Urothelium cell line (cell line): Measurements from ENCODE around the gene GPR31.

Experiments
- DNase-seq: peaks from one replicate; pipeline ENCODE4 v3.0.0; 2011; ENCODE audit warnings: low spot score, mixed read lengths
- FAIRE-seq: peaks from 2 replicates; lab custom pipeline; 2011; peaks lifted over from hg19 to GRCh38; lab: Jason Lieb, UNC

GPR31 gene

DNA sequence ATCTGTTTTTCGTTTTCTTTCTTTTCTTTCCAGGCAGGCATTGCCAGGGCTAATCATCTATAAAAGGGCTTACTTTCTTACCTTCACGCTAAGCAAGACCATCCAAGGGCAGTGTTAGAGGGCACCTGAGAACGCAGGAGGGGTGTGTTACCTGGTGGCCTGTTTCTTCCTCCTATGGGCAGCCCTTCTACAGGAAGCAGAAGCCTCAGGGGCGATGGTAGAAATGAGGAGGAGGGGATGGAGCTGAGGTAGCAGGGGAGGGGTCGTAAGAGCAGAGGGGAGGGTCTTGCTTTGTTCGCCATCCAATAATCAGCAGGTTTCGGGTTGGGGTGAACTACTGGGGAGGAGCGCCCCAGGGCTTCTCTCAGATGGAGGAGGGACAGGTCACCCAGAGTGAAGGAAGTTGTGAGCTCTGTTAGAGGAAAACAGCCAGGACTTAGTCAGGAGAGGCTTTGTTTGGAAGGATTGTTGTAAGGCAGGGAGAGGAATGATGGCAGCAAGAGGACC lies 36.4 kb downstream of the GPR31 start:
- no peak for FAIRE-seq

DNA sequence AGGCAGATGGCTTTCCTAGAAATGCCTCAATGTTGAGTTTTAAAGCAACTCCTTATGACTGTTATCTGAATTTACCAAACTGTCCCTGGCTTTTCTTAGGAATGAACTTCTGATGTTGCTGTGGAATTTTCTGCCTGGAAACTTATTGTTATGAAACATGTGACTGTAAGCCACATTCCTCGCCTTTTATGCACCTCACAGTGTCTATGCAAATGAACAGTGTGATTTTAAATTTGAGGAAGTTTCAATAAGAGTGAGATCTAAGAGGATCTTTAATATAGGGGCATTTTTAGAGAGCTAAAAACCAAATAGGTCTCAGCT lies 37.2 kb downstream of the GPR31 start:
- FAIRE-seq = no peak
- no peak for DNase-seq

More for the DNA sequence above, 36.4 kb downstream of the GPR31 start:
- no peak for DNase-seq

DNA sequence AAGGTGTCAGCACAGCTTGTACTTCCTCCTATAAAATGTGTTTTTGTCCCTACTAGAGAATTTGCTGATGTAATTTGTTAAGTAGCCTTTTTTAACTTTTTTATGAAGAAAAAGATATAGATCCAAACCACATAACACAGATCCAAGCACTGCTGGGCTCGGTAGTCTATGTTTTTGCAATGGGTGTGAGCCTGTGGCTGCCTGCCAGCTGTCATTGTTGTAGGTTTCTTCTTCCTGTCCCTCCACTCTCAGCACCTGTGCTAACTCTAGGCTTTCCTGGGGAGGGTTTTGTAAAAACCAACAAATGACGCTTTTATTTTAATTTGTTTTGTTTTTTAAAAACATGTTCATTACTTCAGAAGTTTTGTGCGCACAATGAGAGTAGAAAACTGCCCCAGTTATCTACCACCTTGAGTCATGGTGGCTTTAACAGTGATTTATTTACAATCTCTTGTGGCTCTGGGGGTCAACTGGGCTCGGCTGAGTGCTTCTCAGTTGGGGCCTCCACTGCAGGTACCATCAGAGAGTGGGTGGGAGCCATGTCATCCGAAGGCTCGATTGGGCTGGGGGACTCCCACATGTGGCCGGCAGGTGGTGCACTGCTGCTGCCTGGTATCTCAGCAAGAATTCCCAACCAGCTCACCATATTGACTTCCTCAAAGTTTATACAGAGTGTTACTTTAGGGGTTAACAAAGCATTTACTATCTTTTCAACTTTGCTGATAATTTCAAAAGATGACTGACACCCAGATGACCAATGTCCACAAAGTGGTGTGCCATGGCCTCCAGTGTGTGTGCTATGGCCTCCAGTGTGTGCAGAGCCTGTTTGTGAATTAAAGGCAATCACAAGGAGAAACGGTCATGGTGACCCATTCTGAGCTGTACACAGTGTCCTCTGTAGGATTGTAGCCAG lies 37.9 kb downstream of the GPR31 start:
- FAIRE-seq = no peak

DNA sequence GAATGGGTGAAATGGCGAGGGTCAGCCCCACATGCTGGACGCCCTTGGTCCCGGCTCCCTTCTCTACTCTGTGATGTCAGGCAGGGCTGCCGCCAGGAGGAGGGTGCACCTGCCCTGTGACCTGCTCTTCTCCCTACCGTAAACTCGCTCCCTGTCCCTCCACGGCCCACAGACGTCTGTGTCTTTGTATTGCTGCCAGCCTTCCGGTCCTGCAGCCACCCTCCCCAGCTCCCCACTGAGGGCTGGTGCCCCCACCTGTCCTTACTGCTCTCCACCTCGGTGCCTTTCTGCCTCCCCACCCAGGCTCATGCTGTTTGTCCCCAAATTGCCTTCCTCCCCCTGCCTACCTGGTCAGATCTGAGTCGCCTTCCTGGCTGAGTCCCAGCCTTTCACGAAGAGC lies 38.9 kb downstream of the GPR31 start:
- FAIRE-seq (no peak), DNase-seq (no peak)

More for the DNA sequence above, 37.9 kb downstream of the GPR31 start:
- DNase-seq = no peak

DNA sequence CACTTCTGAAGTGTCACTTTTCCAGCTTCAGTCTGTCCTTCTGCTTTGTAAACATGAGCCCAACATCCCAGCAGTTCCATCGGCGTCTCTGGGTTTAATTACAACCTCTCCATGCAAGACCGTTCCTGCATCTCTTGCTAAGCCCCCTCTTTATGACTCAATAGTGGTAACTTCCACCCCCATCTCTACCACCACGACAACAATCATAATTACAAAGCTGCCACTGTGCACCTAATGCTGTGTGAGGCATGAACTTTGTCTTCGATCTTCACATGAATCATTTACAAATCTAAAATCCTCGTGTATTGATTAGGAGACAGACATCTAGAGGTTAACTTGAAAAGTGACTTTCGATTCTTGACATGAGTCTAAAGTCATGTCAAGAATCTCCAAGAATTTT lies 39.8 kb downstream of the GPR31 start:
- no peak for FAIRE-seq
- no peak for DNase-seq

DNA sequence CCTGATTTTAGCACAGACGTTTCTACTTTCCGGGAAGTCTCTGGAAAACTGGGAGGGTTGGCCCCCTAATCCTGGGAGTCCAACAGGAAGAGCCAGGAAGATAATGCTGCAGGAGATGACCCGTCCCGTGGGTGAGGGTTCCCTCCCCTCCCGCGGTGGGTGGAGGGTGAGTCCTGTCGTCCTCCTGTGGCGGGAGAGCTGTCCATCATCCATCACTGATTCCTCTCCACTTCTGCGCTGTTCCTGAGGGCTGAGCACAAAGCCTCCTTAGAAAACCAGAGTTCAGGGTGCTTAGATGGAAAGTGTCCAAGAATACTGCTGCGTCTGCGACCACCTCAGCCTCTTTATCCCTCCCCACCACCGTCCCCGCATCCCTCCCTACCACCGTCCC lies 40.9 kb downstream of the GPR31 start:
- no peak for FAIRE-seq
- no peak for DNase-seq

DNA sequence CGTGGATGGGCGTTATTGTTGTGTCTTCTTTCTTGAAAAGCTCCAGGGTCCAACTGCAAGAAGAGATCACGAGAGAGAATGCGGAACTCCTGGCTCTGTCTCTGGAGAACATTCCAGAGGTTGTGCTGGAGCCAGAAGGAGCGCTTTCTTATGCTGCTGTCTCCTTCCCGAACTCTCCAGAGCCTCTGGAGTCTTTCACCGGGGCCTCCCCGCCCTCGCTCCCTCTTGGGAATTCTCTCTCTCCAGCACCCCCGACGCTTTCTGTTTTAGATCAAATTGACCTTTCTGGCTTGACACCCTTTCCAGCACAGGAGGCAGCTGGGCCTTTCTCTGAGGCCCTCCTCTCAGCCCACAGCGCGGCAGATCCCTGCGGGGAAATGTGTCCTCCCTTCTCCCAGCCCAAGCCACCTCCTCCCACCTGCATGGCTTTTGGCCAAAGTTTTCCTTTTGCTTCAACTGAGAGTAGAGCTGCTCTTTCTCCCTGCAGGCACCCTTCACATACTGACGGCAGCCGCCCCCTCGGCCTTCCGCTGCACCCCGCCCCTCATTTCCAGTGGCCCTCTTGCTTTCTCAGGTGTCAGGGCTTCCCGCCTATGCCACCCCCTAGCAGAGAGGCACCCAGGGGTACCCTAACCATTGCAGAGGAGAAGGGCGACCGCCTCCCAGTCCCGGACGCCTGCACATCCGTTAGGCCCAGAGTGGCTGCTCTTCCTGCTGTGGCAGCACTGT lies 41.5 kb downstream of the GPR31 start:
- FAIRE-seq = no peak
- DNase-seq = no peak

DNA sequence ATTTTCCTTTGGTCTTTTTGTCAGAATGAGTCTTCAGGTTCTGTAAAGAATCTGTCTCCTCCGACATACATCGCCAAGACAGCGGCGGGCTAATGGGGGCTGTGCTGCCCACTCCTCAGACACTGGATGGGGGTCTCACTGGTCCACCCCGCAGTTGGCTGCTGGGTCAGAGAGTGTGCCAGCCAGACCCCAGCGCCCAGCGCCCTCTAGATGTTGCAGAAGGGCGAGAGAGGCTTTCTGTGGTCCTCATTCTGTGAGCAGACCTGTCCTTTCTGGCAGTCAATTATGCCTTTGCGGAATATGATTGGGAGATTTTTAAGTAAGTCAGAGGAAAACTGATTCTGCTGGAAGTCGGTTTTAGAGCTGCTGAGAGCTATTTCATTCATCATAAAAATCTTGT lies 42.7 kb downstream of the GPR31 start:
- DNase-seq (no peak), FAIRE-seq (no peak)

DNA sequence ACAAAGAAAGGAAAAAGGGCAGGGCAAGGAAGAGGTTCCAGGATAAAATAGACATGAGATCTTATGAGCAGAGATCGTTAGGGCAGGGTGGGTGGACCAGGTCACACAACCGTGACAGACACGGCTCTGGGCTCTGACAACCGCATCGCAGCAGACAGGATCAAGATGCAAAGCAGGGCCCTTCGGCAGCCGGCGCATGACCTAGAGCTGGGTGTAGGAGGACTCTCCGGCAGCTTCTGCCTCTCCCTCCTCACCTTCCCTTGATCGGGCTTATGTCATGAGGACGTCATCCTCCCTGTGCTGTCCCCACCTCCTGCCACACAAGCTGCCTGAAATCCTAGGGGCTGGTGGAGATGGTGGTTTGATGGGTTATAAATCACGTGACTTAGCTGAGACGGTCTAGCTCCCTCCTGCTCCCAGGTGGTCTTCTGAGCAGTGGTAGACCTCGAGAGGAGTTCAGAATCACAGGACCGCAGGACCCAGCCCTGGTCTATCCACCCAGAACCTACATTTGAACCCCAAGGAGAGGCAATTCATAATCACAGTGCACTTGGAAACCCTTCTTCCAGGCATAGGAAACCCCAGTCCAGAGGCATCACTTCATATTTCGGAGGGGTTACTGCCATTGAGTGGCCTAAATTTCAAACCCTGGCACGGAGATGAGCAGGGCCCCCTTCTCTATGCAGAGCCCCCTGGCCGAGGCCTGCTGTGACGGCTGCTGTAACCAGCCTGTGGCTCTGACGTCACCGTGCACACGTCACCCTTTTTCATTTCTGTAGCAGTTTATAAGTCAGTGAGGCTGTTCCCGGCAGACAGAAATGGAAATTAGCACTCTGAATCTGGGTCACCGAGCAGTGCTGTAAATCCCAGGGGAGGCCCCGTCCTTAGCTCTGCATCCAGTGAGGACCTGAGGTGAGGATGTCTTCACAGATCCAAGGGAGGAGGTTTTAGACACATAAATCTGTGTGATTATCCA lies 43.6 kb downstream of the GPR31 start:
- no peak for FAIRE-seq
- no peak for DNase-seq

DNA sequence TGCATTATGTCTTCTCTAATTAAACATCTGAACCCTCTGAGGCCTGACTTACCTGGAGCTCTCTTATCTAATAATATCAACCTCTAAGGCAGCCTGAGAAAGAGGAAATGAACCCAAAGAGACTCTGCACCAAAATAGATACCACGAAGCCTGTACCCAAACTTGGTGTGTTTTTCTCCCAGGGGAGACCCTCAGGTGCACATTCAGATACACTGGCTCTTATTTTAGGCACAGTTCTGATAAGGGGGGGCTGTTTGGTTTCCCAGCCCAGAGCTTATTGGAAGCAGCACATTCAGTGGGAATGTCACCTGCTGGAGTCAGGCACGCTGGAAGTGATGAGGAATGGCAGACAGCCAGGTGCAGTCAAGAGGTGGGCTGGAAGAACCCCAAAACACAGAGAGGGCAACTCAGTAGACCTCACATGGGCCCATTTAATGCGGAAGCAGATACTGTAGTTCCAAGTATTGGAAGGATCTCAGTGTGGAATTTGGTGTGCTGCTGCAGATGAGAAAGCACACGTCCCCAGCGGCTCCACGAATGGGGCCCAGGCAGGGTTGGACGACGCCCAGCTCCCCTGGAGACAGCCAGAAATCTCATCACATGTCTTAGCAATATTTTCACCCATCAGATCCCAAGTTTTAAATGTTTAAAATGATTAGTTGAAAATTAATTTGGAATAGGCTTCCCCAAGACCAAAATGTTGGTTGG lies 44.6 kb downstream of the GPR31 start:
- no peak for DNase-seq
- no peak for FAIRE-seq

DNA sequence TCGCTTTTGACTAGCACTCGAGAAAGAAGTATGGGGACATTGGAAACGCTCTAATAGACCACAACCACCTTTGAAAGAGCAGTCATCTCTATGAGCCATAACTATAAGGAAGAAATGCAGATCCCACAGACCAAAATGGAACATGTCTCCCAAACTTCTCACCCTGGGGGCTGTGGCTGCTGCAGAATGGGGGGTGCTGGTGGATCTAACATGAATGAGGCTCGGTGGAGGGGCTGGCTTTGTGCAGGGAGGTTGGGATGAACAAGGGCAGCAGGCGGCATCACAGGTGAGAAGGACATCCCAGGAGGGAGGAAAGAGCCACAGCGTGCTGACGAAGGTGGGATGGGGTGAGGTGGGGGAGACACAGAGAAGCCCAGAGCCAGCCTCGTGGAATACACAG lies 45.4 kb downstream of the GPR31 start:
- no peak for FAIRE-seq

DNA sequence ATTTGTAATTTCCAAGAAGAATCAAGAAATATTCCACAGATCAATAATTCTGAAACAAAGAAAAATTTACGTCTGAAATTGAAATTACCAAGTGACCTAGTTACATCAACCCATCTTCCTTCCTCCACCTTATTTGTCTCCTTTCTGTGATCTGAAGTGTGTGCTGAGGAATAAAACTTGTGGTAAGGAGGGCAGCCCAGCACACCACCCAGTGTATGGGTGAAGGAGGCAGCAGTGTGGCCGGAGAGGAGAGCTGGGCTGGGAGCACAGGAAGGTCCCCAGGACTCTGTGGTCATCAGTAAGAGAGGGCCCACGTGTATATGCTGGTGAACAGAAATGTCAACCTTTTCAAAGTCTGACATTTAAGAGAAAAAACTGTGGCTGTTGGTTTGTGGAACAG lies 46.2 kb downstream of the GPR31 start:
- FAIRE-seq (no peak), DNase-seq (no peak)

More for the DNA sequence above, 45.4 kb downstream of the GPR31 start:
- no peak for DNase-seq

DNA sequence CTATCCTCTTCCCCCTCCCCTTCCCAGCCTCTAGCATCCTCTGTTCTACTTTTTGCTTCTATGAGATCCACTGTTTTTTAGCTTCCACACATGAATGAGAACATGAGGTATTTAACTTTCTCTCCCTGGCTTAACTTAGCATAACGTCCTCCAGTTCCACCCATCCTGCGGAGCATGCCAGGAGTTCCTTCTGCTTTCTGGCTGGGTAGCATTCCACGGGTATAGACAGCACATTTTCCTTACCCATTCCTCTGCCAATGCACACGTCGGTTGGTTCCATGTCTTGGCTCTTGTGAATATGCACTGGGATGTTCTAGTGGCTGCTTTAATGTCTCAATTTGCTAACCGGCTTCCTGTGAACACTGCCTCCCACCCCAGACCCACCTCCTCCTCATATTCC lies 48.1 kb downstream of the GPR31 start:
- FAIRE-seq = no peak
- DNase-seq = no peak

DNA sequence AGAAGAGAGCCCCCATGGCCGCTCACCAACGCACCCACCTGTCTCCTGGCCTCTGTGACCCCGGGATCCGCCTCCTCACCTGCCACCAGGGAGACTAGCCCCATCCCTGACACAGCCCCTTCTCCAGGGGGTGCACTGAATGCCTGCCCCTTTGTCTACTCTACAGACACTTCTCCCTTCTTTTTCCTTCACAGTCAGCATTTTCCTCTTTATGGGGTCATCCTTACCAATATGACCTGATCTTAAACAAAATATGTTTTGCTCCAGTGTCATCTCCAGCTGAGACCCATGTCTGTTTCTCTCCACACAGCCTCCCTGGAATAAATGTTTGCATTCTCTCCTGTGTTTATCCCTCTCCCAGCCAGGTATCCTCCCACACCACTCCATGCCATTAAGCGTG lies 49.5 kb downstream of the GPR31 start:
- DNase-seq (no peak), FAIRE-seq (no peak)

DNA sequence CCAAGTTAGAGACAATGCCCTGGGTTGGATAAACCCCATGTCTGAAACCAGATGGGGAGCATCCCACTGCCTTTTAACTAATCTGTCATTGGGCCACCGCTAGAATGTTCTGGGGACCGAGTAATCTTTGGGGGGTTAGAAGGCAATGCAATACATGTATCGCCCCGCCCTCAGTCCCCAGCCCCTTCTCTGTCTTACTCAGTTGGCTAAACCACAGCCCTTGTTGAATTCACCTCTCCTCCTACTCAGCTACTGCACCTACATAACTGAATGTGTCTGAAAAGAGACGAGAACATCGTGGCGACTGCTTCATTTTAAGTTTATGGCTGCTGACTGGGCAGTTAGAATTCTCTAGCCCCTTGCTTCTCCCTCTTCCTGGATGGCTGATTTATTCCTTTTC lies 50.0 kb downstream of the GPR31 start:
- FAIRE-seq (no peak), DNase-seq (no peak)

DNA sequence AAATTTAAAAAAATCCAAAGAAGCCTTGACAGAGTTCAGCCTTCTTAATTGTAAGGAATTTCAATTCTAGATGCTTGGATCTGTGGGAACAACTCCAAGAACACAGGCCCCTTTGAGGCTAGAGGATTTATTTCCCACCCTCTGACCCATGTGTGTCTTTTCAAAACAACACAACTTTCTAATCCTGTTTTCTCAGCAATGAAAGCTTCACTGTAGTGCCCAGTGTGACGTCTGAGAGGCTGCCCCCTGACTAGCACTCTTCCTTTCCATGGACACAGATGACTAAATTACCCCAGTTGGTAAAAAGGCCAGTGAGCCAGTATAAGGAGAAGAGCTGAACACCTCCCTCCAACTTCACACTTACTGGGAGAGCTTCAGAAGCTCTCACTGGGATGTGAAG lies 51.4 kb downstream of the GPR31 start:
- no peak for FAIRE-seq

More for the DNA sequence above, 51.4 kb downstream of the GPR31 start:
- DNase-seq = no peak
